Stimulated activated effector memory CD8-positive, alpha-beta T cell treated with anti-CD3 and anti-CD28 coated beads, Interleukin-12 subunit alpha, Interleukin-12 subunit beta, amount 100 ng/mL, for 72 hours (primary cell): ENCODE measurements around the gene DHX35.

ENCODE experiments used
- ATAC-seq: fragments of 150-1000 bp; cut with Tn5 transposase; 2 replicates; pipeline ENCODE4 v1.10.0; 2021
- DNase-seq, 2 donors: peaks; one replicate each; pipeline ENCODE4 v3.0.0; 2021 to 2022; ENCODE audit warnings: low spot score in 2 of 2
- H3K27ac Mint-ChIP-seq: one replicate; pipeline ENCODE4 v1.8.0; 2022; ENCODE audit warnings: mild to moderate bottlenecking, mixed read lengths
- H3K36me3 Mint-ChIP-seq: one replicate; pipeline ENCODE4 v1.8.0; 2022; ENCODE audit warnings: mild to moderate bottlenecking, mixed read lengths
- H3K4me1 Mint-ChIP-seq: one replicate; pipeline ENCODE4 v1.8.0; 2022; ENCODE audit warnings: mixed read lengths
- H3K4me3 Mint-ChIP-seq: one replicate; pipeline ENCODE4 v1.8.0; 2022; ENCODE audit warnings: mild to moderate bottlenecking, mixed read lengths
- H3K9me3 Mint-ChIP-seq: one replicate; pipeline ENCODE4 v1.8.0; 2022; ENCODE audit warnings: mixed read lengths

DHX35 gene, protein sequence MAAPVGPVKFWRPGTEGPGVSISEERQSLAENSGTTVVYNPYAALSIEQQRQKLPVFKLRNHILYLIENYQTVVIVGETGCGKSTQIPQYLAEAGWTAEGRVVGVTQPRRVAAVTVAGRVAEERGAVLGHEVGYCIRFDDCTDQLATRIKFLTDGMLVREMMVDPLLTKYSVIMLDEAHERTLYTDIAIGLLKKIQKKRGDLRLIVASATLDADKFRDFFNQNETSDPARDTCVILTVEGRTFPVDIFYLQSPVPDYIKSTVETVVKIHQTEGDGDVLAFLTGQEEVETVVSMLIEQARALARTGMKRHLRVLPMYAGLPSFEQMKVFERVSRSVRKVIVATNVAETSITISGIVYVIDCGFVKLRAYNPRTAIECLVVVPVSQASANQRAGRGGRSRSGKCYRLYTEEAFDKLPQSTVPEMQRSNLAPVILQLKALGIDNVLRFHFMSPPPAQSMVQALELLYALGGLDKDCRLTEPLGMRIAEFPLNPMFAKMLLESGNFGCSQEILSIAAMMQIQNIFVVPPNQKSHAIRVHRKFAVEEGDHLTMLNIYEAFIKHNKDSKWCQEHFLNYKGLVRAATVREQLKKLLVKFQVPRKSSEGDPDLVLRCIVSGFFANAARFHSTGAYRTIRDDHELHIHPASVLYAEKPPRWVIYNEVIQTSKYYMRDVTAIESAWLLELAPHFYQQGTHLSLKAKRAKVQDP

DNA sequence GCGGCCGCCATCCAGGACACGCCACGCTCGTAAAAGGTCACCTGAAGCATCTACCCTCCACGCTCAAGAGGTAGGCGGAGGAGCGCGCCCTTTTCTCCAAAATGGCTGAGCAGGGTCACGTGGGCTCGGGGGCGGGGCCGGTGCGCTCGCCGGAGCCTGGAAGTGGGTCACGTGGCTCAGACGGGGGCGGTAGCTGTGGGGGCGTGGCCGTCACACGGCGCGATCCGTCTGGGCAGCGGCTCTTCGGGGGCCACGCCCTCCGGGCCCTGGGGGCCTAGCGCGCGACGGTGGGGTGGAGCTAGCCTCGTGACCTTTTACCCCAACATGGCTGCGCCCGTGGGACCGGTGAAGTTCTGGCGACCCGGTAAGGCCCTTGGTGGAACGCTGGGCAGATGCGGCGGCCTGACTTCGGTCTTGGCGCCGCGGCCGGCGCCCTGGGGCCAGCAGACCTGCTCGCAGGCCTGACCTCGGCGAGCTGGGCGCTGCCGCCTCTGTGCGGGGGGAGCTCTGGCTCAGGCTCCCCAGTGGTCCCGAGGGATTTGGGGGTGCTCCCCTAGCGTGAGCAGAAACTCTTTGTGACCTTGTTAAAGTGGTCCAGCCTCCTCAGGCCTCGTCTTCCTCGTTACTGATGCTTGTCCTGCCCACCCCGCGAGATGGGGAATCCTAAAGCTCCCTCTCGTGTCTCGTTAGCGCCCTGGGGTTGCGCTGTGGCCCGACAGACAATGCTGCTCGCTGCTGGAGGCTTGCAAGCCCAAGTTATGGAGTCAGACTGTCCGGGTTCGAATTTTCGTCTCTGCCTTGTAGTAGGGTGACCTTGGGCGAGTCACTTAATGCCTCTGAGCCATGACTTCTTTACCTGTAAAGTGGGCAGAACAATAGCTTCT, at the start of gene DHX35:
TSS of gene DHX35 (plus strand) at position 301 of the 884 bp plus-strand sequence. CDS start at position 325, 24 bp downstream.
- peaks cover 5% of the 10 kb centered on the region for H3K9me3 Mint-ChIP-seq
- peak; percentile 99 for ATAC-seq
- H3K4me3 Mint-ChIP-seq, result peak within 1 kb of the TSS; percentile 90
- peak within 1 kb of the TSS; percentile 98 for H3K27ac Mint-ChIP-seq
- H3K4me1 Mint-ChIP-seq, result peaks cover 30% of the 10 kb centered on the region
- DNase-seq, result peak; percentile 94 to 99
- peaks cover 25% of the 10 kb centered on the region for H3K36me3 Mint-ChIP-seq

DNA sequence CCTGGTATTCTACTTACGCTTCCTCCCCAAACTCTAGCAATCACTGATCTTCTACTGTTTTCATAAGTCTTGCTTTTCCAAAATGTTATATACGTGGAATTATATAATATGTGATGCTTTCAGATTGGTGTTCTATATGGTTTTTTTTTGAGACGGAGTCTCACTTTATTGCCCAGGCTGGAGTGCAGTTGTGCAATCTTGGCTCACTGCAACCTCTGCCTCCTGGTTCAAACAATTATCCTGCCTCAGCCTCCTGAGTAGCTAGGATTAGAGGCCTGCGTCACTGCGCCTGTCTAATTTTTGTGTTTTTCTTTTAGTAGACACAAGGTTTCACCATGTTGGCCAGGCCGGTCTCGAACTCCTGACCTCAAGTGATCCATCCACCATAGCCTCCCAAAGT, 46.8 kb upstream of the DHX35 start:
- DNase-seq, result no peak
- no peak overlapping the region for H3K4me3 Mint-ChIP-seq
- H3K27ac Mint-ChIP-seq, result peak overlapping the region; percentile 30
- no peak for ATAC-seq
- no peaks in the 10 kb centered on the region for H3K9me3 Mint-ChIP-seq
- no peaks in the 10 kb centered on the region for H3K4me1 Mint-ChIP-seq
- peaks cover 100% of the 10 kb centered on the region for H3K36me3 Mint-ChIP-seq

DNA sequence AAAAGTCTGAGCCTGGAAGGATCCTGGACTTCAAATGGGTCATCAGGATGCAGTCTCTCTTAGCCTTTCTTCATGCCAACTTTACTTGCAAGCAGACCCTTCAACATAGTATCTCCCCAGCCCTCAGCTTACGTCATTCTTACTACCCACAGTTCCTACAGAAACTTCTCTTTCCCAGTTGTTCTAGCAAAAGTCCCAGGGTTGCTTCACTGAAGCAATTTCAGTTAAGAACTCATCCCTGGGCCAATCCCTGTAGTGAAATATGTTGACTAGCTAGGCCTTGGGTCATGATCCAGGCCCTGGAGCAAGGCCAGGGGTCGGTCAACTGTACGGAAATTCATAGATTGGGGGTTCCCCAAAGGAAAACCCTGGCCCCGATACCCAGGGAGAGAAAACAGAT, 44.5 kb upstream of the DHX35 start:
- no peaks in the 10 kb centered on the region for H3K9me3 Mint-ChIP-seq
- H3K27ac Mint-ChIP-seq, result peak overlapping the region; percentile 82
- H3K4me3 Mint-ChIP-seq, result no peak overlapping the region
- DNase-seq (no peak), ATAC-seq (no peak)
- H3K36me3 Mint-ChIP-seq, result peaks cover 100% of the 10 kb centered on the region
- H3K4me1 Mint-ChIP-seq, result no peaks in the 10 kb centered on the region

DNA sequence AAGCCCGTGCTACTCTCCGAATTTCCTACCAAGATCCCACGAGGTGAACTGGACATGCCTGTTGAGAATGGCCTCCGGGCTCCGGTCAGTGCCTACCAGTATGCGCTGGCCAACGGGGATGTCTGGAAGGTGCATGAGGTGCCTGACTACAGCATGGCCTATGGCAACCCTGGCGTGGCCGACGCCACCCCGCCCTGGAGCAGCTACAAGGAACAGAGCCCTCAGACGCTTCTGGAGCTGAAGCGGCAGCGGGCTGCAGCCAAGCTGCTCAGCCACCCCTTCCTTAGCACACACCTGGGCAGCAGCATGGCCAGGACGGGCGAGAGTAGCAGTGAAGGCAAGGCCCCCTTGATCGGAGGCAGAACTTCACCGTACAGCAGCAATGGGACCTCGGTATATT, 44.0 kb upstream of the DHX35 start:
- H3K36me3 Mint-ChIP-seq, result peaks cover 100% of the 10 kb centered on the region
- H3K27ac Mint-ChIP-seq, result peak overlapping the region; percentile 82
- H3K4me3 Mint-ChIP-seq, result no peak overlapping the region
- no peak for ATAC-seq
- no peaks in the 10 kb centered on the region for H3K4me1 Mint-ChIP-seq
- no peak for DNase-seq
- no peaks in the 10 kb centered on the region for H3K9me3 Mint-ChIP-seq

DNA sequence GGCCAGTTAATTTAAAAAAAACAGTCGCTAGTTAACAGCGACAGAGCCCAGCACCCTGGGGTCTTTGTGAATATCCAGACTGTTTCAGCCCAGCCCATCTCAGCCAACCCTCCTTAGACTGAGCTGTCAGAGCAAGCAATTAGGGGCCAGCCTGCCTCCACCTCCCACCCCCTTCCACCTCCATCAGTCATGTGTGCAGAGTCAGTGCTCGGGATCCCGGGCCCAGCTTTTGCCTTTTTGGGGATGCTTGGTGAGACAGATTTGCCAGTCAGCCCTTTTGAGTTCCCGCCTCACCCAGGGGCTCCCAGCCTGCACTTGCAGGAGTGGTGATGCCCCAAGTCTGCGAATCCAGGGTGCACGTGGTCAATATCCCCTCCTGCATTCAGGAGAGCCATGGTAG, 42.5 kb upstream of the DHX35 start:
- peak overlapping the region; percentile 82 for H3K27ac Mint-ChIP-seq
- H3K4me3 Mint-ChIP-seq, result no peak overlapping the region
- peaks cover 93% of the 10 kb centered on the region for H3K36me3 Mint-ChIP-seq

DNA sequence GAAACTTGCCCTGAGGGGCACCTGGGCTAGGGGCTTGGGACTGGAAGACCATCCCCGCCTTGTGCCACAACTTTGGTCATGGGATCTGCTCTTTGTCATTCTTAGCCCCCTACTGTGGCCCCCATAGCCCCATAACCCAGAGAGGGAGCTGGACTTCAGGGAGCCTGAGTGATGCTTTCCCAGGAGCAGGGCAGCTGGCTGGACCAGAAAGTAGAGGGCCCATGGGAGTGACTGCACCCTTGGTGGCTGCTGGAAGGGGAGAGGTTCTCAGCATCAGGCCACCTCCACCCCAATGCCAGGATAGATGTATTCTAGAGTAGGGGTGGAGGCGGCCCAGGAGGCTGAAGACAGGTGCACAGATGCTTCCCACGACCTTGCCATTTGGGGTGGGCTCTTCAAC, 41.7 kb upstream of the DHX35 start:
- Mint-ChIP-seq H3K36me3 (peaks cover 91% of the 10 kb centered on the region), H3K9me3 (no peaks in the 10 kb centered on the region), H3K27ac (peak overlapping the region; percentile 45), H3K4me1 (peaks cover under 1% of the 10 kb centered on the region), H3K4me3 (no peak overlapping the region)
- ATAC-seq, result no peak
- DNase-seq, result no peak

More for the DNA sequence above, 42.5 kb upstream of the DHX35 start:
- no peaks in the 10 kb centered on the region for H3K4me1 Mint-ChIP-seq
- ATAC-seq, result no peak
- no peak for DNase-seq
- H3K9me3 Mint-ChIP-seq, result no peaks in the 10 kb centered on the region

DNA sequence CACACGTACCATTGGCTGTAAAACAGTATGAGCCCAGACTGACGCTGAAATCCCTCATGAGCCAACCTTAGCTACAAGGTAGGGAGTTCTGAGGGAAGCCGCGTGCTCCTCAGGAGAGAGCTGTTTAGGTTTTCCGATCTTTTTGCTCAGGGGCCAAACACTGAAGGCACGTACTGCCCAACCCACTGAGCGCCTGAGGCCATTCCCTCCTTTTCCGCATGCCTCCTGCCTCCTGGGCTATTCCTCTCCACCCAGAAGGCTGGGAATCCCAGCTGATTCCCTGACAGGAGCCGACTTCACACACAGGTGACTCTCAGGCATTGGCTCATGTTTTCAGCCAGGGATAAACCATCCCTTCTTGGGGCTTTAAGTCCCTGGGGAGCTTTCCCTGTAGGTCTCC, 41.3 kb upstream of the DHX35 start:
- Mint-ChIP-seq H3K4me1 (peaks cover 4% of the 10 kb centered on the region), H3K27ac (peak overlapping the region; percentile 20), H3K9me3 (no peaks in the 10 kb centered on the region), H3K4me3 (no peak overlapping the region), H3K36me3 (peaks cover 91% of the 10 kb centered on the region)
- no peak for DNase-seq
- no peak for ATAC-seq

DNA sequence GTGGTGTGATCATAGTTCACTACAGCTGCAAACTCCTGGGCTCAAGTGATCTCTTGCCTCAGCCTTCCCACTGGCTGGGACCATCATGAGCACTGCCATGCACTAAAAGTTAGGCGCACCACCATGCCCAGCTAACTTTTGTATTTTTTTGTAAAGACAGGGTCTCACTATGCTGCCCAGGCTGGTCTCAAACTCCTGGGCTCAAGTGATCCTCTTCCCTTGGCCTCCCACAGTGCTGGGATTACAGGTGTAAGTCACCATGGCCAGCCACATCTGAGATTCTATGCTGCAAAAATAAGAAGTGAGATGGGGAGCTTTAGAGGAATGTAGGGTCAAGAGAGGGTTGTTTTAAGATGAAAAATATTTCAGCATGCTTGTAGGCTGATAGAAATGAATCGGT, 37.4 kb upstream of the DHX35 start:
- H3K36me3 Mint-ChIP-seq, result peaks cover 83% of the 10 kb centered on the region
- peaks cover 28% of the 10 kb centered on the region for H3K4me1 Mint-ChIP-seq
- H3K9me3 Mint-ChIP-seq, result no peaks in the 10 kb centered on the region
- DNase-seq (no peak), ATAC-seq (no peak)
- peak overlapping the region; percentile 84 for H3K27ac Mint-ChIP-seq
- no peak overlapping the region for H3K4me3 Mint-ChIP-seq

DNA sequence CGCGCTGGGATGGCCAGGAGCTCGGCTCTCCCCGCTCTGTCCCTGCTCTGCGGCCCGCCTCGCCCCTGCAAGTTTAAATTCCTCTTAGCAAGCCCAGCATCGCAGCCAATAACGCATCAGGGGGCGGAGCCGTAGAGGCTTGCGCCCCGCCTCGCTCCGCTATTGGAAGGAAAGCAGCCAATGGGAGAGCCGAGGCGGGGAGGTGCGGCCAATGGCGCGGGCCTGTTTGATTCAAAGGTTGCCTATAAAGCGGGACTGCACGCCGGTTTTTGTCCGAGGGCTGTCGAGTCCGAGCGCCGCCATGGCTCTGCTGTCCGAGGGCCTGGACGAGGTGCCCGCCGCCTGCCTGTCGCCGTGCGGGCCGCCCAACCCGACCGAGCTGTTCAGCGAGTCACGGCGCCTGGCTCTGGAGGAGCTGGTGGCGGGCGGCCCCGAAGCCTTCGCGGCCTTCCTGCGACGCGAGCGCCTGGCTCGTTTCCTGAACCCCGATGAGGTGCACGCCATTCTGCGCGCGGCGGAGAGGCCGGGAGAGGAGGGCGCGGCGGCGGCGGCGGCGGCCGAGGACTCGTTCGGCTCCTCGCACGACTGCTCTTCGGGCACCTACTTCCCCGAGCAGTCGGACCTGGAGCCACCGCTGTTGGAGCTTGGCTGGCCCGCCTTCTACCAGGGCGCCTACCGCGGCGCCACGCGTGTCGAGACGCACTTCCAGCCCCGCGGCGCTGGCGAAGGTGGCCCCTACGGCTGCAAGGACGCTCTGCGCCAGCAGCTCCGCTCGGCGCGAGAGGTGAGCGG, 35.8 kb upstream of the DHX35 start, which contains the start of gene FAM83D:
TSS of gene FAM83D (plus strand) at position 276 of the 792 bp plus-strand sequence. CDS start at position 302, 26 bp downstream.
- Mint-ChIP-seq H3K36me3 (peaks cover 80% of the 10 kb centered on the region), H3K4me3 (peak within 1 kb of the TSS; percentile 73), H3K9me3 (no peaks in the 10 kb centered on the region), H3K4me1 (peaks cover 33% of the 10 kb centered on the region), H3K27ac (peak within 1 kb of the TSS; percentile 84)
- DNase-seq, result peak; percentile 96 to 98
- ATAC-seq, result peak; percentile 95

DNA sequence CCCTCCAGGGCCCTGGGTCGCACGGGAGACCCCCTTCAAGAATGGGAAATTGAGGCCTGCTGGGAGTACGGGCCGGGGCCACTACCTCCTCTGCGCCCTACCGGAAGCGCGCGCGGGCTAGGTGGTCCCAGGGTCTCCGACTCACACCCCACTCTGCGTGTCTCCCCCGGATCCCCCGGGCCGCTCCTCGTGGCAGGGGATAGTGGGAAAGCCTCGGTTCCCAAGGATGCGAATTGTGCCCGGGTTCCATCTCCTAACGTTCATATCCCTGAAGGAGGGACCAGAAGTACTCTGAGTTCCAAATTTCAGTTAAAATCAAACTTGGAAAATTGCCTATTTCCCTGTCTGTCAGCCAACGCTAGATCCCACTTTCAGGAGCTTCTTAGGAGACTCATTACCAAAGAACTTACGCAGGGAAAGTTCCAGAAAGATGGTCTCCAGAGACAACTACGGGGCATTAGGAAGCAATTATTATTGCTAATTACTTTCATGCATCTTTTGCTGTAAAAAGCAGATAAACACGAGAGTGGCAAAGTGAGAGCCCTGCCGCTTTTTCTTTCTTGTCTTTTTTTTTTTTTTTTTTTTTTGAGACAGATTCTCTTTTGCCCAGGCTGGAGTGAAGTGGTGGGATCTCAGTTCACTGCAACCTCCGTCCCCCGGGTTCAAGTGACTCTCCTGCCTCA, 35.1 kb upstream of the DHX35 start:
- H3K4me1 Mint-ChIP-seq, result peaks cover 33% of the 10 kb centered on the region
- H3K9me3 Mint-ChIP-seq, result no peaks in the 10 kb centered on the region
- H3K27ac Mint-ChIP-seq, result peak overlapping the region; percentile 84
- DNase-seq, result no peak
- ATAC-seq, result peak; percentile 0
- H3K4me3 Mint-ChIP-seq, result peak overlapping the region; percentile 73
- H3K36me3 Mint-ChIP-seq, result peaks cover 73% of the 10 kb centered on the region

DNA sequence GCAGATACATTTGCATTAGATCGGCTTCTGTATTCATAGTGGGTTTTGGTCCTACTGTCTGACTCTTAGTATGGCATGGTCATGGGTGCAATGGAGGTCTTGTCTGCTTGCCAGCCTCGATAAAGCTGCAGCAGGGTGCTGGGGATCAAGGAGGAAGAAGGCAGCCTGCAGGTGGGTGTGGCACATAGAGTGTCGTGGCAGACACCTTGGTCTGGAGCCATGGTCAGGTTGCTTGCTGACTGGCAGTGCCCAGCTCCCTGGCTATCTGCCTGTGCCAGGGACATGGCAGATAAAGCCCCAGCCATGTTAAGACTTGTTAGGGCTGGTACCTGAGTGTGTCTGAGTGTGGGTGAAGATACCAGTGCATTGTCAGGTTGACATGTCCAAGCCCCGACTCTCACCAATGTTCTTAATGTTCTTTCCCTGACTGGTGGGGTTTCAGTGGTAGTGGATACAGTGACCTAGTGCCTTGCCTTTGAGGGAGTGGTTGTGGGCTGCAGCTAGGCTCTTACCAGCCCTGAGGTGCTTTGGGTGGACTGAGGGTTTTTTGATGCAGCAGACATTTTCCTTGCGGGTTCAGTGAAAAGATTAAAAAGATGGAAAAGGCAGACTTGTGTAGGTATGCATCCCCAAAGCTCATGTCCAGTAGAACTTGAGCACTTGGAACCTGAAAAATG, 34.1 kb upstream of the DHX35 start:
- H3K4me1 Mint-ChIP-seq, result peaks cover 33% of the 10 kb centered on the region
- H3K4me3 Mint-ChIP-seq, result peak overlapping the region; percentile 73
- DNase-seq (no peak), ATAC-seq (no peak)
- H3K27ac Mint-ChIP-seq, result peak overlapping the region; percentile 84
- peaks cover 63% of the 10 kb centered on the region for H3K36me3 Mint-ChIP-seq
- H3K9me3 Mint-ChIP-seq, result no peaks in the 10 kb centered on the region

DNA sequence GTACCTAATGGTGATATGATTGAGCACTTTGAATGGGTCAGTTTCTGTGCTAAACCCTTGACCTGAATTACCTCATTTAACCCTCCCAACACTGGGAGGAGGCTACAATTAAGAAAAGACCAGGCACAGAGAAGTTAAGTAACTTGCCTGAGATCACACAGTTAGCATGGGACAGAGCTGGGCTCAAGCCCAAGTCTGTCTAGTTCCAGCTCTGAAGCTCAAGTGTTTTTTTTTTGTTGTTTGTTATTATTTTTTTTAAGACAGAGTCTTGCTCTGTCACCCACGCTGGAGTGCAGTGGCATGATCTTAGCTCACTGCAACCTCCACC, 31.9 kb upstream of the DHX35 start:
- DNase-seq (no peak), ATAC-seq (no peak)
- Mint-ChIP-seq H3K4me3 (no peak overlapping the region), H3K36me3 (peaks cover 62% of the 10 kb centered on the region), H3K9me3 (no peaks in the 10 kb centered on the region), H3K4me1 (peaks cover 33% of the 10 kb centered on the region), H3K27ac (no peak overlapping the region)

DNA sequence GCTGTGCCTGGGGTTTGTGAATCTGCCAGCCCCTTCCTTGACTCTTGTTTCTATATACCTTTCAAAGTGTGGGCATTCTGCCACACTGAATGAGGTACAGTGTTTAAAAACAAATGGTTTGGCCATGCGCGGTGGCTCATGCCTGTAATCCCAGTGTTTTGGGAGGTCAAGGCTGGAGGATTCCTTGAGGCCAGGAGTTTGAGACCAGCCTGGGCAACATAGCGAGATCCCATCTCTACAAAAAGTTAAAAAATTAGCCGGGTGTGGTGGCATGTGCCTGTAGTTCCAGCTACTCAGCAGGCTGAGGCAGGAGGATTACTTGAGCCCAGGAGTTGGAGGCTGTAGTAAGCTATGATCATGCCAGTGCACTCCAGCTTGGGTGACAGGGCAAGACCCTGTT, 30.2 kb upstream of the DHX35 start:
- Mint-ChIP-seq H3K4me1 (peaks cover 26% of the 10 kb centered on the region), H3K27ac (no peak overlapping the region), H3K36me3 (peaks cover 49% of the 10 kb centered on the region), H3K9me3 (no peaks in the 10 kb centered on the region), H3K4me3 (no peak overlapping the region)
- DNase-seq (no peak), ATAC-seq (no peak)
